Mucosa of gallbladder (tissue), 1 donor: Measurements from ENCODE around the gene RSPH6A. TPM values are rescaled to one million over a fixed set of nuclear protein-coding genes. Genes with fewer than 3 reads are reported as not detected.
"Not testable (repeated sequence)": the region's sequence is repeated elsewhere in the genome, so short reads cannot be mapped to it uniquely, and the experiment has no call there.

ENCODE experiments used
- DNase-seq: peaks from one replicate; pipeline ENCODE4 v3.0.0-alpha.2; 2020; ENCODE audit warnings: low spot score
- total RNA-seq: library from RNA; stranded (reverse); gene quantifications from one replicate; pipeline ENCODE4 v1.2.1, GENCODE V29; 2021
- donor health status: DM: no; HTN: no; CAD: no.

Gene RSPH6A
- total RNA-seq, 1 donor from 2014 or later: 0.09 TPM

GRCh38 chr19:45765702-45766295, 49.3 kb downstream of the RSPH6A start:
- no peak for DNase-seq

DNA sequence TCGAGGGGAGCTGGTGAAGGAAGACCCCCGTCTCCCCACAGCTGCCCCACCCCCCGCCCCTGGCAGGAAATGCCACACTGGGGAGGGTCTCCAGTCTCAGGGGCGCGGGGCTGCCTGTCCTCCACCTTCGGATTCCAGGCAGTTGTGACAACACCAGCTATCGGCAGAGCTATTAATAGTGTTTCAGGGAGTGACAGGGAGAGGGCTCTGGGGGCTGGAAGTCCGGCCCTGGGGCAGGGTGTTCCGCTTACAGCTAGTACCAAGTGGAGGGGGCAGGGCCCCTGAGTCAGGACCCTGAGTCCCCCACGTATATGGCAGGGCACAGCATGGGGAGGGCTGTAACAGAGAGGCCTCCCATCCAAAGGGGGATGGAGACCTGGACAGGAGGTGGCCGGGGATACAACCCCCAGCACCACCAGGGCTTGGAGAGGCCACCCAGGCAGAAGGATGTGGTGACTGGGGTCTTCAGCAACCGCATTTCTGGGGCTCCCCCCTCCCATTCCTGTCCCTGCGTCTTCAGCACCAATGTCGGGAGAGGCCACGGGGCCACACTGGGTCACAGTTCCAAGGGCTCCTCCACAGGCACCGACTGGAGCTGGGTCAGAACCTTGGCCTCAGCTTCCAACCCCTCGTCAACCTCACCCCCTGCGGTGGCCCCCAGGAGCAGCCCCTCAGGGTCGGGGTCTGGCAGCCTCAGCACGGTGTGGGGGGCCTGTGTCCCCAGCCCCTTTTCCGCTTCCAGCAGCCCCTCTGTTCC, 50.0 kb downstream of the RSPH6A start:
- no peak for DNase-seq

- no peak for DNase-seq
Observed at GRCh38 chr19:45764475-45764874, 50.6 kb downstream of the RSPH6A start.

GRCh38 chr19:45763691-45764294, 51.3 kb downstream of the RSPH6A start:
- no peak for DNase-seq

- DNase-seq: no peak
Observed at GRCh38 chr19:45762870-45763631, 52.1 kb downstream of the RSPH6A start.

GRCh38 chr19:45761714-45762113, 53.4 kb downstream of the RSPH6A start:
- DNase-seq: no peak

DNA sequence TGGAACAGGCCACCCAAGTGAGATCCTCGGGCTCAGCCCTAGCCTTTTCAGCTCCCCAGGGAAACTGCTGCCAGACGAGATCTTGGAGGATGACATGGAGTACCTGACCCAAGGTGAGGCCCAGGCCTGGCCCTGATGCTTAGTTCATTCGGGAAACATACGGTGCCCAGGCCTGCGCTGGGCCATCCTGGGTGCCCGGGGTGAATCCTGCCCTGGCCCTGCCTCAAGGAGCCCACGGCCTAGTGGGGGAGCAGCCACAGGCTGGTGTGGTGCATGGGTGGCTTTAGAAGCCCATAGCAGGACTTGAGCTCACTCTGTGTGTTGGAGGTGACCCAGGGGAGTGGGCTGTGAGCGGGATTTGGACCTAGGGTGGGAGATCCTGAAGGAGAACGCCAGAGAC, 56.2 kb downstream of the RSPH6A start:
- no peak for DNase-seq

DNA sequence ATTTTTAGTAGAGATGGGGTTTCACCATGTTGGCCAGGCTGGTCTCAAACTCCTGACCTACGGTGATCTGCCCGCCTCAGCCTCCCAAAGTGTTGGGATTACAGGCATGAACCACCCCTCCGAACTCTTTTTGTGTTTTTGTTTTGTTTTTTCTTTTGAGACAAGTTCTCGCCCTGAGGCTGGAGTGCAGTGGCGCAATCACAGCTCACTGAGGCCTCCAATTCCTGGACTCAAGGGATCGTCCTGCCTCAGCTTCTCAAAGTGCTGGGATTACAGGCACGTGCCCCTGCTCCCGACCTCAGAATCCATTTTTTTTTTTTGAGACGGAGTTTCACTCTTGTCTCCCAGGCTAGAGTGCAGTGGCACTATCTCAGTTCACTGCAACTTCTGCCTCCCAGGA, 57.4 kb downstream of the RSPH6A start:
- no peak for DNase-seq

DNA sequence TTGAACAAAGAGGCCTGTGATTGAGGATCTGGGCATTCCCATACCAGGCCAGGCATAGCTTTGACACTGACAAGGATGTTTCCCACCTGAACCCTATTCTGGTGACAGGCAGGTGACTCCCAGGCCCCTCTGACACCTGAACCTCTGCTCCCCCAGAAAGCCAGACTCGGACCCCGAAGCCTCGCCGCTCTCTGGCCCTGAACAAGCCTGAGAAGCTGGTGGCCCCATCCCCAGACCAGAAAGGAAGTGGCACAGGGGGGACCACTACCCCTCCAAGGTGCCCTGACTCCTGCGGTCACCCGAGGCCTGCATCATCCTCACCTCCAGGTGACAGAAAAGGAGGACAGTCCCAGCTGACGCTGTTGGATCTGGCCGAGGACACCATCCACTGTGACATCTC, 60.8 kb downstream of the RSPH6A start:
- DNase-seq: no peak

DNA sequence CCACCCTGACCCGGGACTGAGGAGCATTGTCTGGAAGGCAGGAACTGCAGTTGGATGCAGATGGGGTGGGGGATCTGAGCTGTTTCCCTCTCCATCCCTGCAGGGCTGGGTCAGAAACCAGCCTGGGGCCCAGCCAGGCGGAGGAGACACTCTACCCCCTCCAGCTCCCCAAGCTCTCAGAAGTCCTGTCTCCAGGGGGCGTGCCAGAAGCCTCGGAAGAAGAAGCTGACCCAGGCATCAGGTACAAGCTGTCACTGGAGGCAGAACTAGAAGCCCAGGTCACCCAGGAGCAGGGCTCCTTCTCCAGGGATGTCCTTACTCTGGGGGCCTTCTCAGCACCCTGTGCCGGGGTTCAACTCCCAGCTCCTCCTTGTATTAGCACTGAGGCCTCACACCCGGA, 61.6 kb downstream of the RSPH6A start:
- DNase-seq: no peak

DNA sequence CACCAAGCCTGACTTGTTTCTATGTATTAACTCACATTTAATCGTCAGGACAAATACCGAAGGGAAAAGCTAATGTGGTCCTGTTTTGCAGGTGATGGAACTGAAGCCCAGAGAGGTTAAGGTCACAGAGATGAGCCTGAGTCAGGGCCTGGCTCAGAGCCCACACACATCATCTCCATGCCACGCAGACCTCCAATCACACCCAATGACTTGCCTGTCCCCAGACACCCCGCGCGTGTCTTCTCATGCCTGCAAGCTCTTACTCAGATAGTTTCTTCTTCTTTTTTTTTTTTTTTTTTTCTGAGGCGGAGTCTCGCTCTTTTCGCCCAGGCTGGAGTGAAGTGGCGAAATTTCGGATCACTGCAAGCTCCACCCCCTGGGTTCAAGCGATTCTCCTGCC, 62.5 kb downstream of the RSPH6A start:
- DNase-seq: no peak

DNA sequence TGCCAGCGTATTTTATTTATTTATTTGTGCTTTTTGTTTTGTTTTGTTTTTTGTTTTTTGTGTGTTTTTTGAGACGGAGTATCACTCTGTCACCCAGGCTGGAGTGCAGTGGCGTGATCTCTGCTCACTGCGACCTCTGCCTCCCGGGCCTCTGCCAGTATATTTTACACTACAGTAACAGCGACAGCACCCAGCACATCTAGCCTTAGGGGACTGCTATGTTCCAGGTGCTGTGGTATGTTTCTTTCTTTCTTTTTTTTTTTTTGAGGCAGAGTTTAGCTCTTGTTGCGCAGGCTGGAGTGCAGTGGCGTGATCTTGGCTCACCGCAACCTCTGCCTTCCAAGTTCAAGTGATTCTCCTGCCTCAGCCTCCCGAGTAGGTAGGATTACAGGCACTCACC, 63.6 kb downstream of the RSPH6A start:
- not testable (repeated sequence) for DNase-seq

GRCh38 chr19:45747513-45747912, 67.6 kb downstream of the RSPH6A start:
- DNase-seq: no peak

DNA sequence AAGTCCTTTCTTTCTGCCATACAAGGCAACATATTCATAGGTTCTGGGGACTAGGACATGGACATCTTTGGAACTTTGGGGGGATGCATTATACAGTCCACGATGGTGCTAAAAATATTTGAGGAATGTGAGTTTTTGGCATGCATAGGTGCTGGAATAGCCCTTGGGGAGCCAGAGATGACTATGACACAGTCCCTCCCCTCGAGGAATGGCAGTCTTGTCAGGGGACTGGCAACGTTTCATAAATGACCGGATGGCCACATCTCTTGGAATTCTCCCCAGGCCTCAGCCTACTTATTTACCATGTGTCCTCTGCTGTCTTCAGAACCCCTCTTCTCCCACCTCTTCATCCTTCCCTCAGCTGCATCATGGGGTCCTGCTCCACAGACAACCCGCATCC, 68.2 kb downstream of the RSPH6A start:
- no peak for DNase-seq

Other genes starting within 250 kb of the RSPH6A start
- gene OPA3, start 230.5 kb downstream of the RSPH6A start, total RNA-seq: 11.5 TPM
- gene GPR4, start 213.1 kb downstream of the RSPH6A start, total RNA-seq: 2.2 TPM
- gene EML2, start 175.9 kb downstream of the RSPH6A start, total RNA-seq: 68.4 TPM
- gene GIPR, start 147.1 kb downstream of the RSPH6A start, total RNA-seq: 10.3 TPM
- 269 TPM for gene SNRPD2, start 123.4 kb downstream of the RSPH6A start, total RNA-seq
- gene QPCTL, start 122.6 kb downstream of the RSPH6A start, total RNA-seq: 8.0 TPM
- gene FBXO46, start 84.4 kb downstream of the RSPH6A start, total RNA-seq: 22.0 TPM
- not detected for gene MEIOSIN, start 81.9 kb downstream of the RSPH6A start, total RNA-seq
- gene SIX5, start 46.1 kb downstream of the RSPH6A start, total RNA-seq: 29.6 TPM
- 163 TPM for gene DMPK, start 32.8 kb downstream of the RSPH6A start, total RNA-seq
- 66.0 TPM for gene DMWD, start 22.5 kb downstream of the RSPH6A start, total RNA-seq
- 72.6 TPM for gene SYMPK, start 47.8 kb upstream of the RSPH6A start, total RNA-seq
- gene FOXA3, start 49.0 kb upstream of the RSPH6A start, total RNA-seq: 10.1 TPM
- gene IRF2BP1, start 70.8 kb upstream of the RSPH6A start, total RNA-seq: 44.4 TPM
- 13.0 TPM for gene MYPOP, start 87.3 kb upstream of the RSPH6A start, total RNA-seq
- gene NANOS2, start 99.5 kb upstream of the RSPH6A start, total RNA-seq: not detected
- 3.1 TPM for gene NOVA2, start 158.6 kb upstream of the RSPH6A start, total RNA-seq
- 24.1 TPM for gene CCDC61, start 180.2 kb upstream of the RSPH6A start, total RNA-seq
- gene PGLYRP1, start 207.7 kb upstream of the RSPH6A start, total RNA-seq: not detected
- gene IGFL4, start 225.7 kb upstream of the RSPH6A start, total RNA-seq: not detected